Adrenal gland (tissue), 12 donors: ENCODE measurements around the gene PLAU. TPM values are rescaled to one million over a fixed set of nuclear protein-coding genes. Genes with fewer than 3 reads are reported as not detected.

Source experiments
- DNase-seq, 7 donors: peaks; one replicate each; pipeline ENCODE4 v3.0.0-alpha.2; 2019 to 2020
- H3K27ac ChIP-seq, 5 donors: fragments of 200-600 bp; sonication (generic) in 4 of 5; 1 replicate in 3 of 5; 2 replicates in 2 of 5; pipeline versions ENCODE4 v1.5.1 to v1.8.0; 2016 to 2020; ENCODE audit warnings: mild to moderate bottlenecking in 1 of 5
- H3K27me3 ChIP-seq: fragments of 200-600 bp; 2 replicates; pipeline ENCODE4 v1.8.0; 2021
- H3K36me3 ChIP-seq, 2 donors: fragments of 200-600 bp; replicated peaks in 1 of 2; 1 replicate in 1 of 2; 2 replicates in 1 of 2; pipeline versions ENCODE4 v1.5.1 to v1.8.0; 2018 to 2022
- H3K4me1 ChIP-seq, 2 donors: fragments of 200-600 bp; replicated peaks in 1 of 2; 1 replicate in 1 of 2; 2 replicates in 1 of 2; pipeline versions ENCODE4 v1.5.1 to v1.8.0; 2018 to 2021
- H3K4me3 ChIP-seq, 4 donors: fragments of 200-600 bp; sonication (generic) in 3 of 4; one replicate each; pipeline ENCODE4 v1.5.1; 2016 to 2018
- H3K9me3 ChIP-seq, 3 donors: fragments of 200-600 bp; sonication (generic) in 1 of 3; replicated peaks in 1 of 3; 1 replicate in 2 of 3; 2 replicates in 1 of 3; pipeline versions ENCODE4 v1.5.1 to v1.8.0; 2016 to 2021
- POLR2A ChIP-seq, 2 donors: fragments of 450-650 bp; IDR thresholded peaks; one replicate each; pipeline ENCODE4 v1.6.1; 2017; ENCODE audit warnings: antibody characterized with exemption in 2 of 2, mild to moderate bottlenecking in 2 of 2, moderate library complexity in 1 of 2
- WGBS, 4 donors: extraction: QIAGEN DNeasy Blood & Tissue Kit in 2 of 4; methylation state at CpG; one replicate each; pipeline versions ENCODE4 v1.1.5 to v1.1.7; 2013 to 2017; 5-methylcytosine and 5-hydroxymethylcytosine counted together
- intact Hi-C, 2 donors: fragments of 100-400 bp; cut with DNase I; formaldehyde crosslinking; loops; one replicate each; pipeline versions ENCODE4 v1.14.1 to v1.15.0; 2022 to 2023
- polyA plus RNA-seq, 3 donors: library from polyadenylated mRNA; stranded (reverse); fragments of 200-250 nt in 2 of 3; fragments of 350-450 nt in 1 of 3; fragmentation: Illumina TruSeq in 1 of 3; extraction: RNeasy Lipid Tissue Mini Kit (QIAGEN cat#74804) in 1 of 3; gene quantifications; one replicate each; pipeline ENCODE4 v1.2.3, GENCODE V29; 2013 to 2014
- total RNA-seq, 9 donors: library from RNA; depleted of rRNA in 4 of 9; stranded (reverse); fragments of >200 nt in 4 of 9; fragments of 120-200 nt in 1 of 9; fragmentation: NEBNext Ultra II Directional in 1 of 9; extraction: Animal tissue kit (Norgen Biotek cat#: 25700) in 1 of 9; gene quantifications; one replicate each; pipeline versions ENCODE4 v1.1.0 to v1.2.4, GENCODE V29; 2013 to 2023
- TF ChIP-seq, protein P1 (sequence below), 6 experiments: fragments of 450-650 bp in 4 of 6; fragments of 200-600 bp in 2 of 6; sonication (generic) in 1 of 6; IDR thresholded peaks; 1 replicate in 5 of 6; 2 replicates in 1 of 6; pipeline versions ENCODE4 v1.5.1 to v1.8.0; 2016 to 2021; ENCODE audit warnings: antibody characterized with exemption in 6 of 6, mild to moderate bottlenecking in 2 of 6, moderate library complexity in 1 of 6
- donor health status: healthy with polysubstance abuse.
- donor health status: Bipolar disorder and iron deficiency.
- donor health status: DM: yes; HTN: yes; CAD: no.
- donor health status: DM: no; HTN: no; CAD: no.
- donor health status: DM: no; HTN: no; CAD: no.
- donor health status: DM: yes; HTN: yes; CAD: no.

PLAU gene
- total and polyA plus RNA-seq, 12 donors: 0.94 to 19.4 (median 6.9) TPM

DNA sequence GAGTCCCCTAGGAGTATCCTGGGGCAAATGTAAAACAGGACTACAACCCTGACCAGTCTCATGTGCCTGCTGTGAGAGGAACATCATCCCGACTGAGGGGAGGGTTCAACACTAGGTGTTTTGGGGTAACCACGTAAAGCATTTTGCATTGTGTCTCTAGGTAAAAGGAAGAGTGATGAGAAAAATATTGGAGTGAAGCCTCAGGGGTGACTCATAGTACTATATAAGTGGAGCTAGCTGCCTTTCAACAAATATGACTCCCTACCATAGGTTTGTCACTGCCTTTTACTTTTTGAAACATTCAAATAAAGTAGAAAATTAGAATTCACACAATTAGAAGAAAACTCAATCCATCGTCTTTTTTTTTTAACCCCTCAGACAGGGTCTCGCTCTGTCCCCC, 34.0 kb upstream of the PLAU start:
- Histone ChIP-seq H3K4me3 (no peak overlapping the region), H3K27ac (no peak overlapping the region), H3K9me3 (no peaks in the 10 kb centered on the region), H3K4me1 (peaks cover 0 to 15% of the 10 kb centered on the region in 2 donors), H3K27me3 (no peaks in the 10 kb centered on the region), H3K36me3 (no peaks in the 10 kb centered on the region)
- DNase-seq: no peak
- intact Hi-C loops: loop anchor here in 1 of 2 donors (10.0 kb wide), 1 partner anchor 62 kb away; the partner anchor contains the start of gene NDST2
- 70 to 86% (median 83%) methylated on average over 4 of the region's 4 CpGs for WGBS, 4 donors
- no peak for TF ChIP-seq POLR2A (IDR thresholded peaks at IDR 0.05)
- TF ChIP-seq, protein P1, sequence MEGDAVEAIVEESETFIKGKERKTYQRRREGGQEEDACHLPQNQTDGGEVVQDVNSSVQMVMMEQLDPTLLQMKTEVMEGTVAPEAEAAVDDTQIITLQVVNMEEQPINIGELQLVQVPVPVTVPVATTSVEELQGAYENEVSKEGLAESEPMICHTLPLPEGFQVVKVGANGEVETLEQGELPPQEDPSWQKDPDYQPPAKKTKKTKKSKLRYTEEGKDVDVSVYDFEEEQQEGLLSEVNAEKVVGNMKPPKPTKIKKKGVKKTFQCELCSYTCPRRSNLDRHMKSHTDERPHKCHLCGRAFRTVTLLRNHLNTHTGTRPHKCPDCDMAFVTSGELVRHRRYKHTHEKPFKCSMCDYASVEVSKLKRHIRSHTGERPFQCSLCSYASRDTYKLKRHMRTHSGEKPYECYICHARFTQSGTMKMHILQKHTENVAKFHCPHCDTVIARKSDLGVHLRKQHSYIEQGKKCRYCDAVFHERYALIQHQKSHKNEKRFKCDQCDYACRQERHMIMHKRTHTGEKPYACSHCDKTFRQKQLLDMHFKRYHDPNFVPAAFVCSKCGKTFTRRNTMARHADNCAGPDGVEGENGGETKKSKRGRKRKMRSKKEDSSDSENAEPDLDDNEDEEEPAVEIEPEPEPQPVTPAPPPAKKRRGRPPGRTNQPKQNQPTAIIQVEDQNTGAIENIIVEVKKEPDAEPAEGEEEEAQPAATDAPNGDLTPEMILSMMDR (IDR thresholded peaks at IDR 0.05): no peak

DNA sequence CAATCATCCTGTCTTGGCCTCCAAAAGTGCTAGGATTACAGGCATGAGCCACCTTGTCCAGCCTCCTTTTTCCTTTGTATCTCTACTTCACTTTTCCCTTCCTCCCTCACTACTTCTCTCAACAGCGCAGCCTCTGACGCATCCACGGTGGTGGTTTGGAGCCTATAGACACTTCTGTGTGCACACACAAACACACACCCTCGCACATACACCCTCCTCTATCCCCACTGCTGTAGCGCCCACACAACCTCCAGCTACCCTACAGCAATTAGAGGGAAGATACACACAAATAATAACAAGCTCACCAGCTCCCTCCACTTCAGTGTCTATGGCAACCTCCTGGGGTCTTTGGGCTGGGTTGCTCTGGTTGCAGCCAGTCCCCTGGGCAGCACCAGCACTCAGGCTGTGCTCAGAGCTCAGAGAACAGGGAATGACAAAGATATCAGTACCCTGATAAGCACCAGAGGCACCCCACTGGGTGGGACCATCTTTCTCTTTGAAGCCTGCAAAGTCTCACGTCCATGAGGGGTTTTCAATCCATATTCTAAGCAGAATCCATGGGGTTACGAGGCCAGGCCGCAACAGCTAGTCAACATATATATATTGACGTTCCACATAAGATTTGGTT, 33.3 kb upstream of the PLAU start:
- H3K4me3 ChIP-seq: no peak overlapping the region
- TF ChIP-seq, protein P1 (IDR thresholded peaks at IDR 0.05): no peak
- no peak for TF ChIP-seq POLR2A (IDR thresholded peaks at IDR 0.05)
- H3K27ac ChIP-seq: no peak overlapping the region
- intact Hi-C loops: loop anchor here in 1 of 2 donors (2.0 to 10.0 kb wide), 2 partner anchors 29 to 63 kb away; partner anchors contain the start of gene NDST2
- no peaks in the 10 kb centered on the region for H3K9me3 ChIP-seq
- no peaks in the 10 kb centered on the region for H3K36me3 ChIP-seq
- no peak for DNase-seq
- H3K4me1 ChIP-seq: peaks cover 0 to 10% of the 10 kb centered on the region in 2 donors
- WGBS, 4 donors: 86 to 96% (median 89%) methylated on average over 9 of the region's 9 CpGs
- no peaks in the 10 kb centered on the region for H3K27me3 ChIP-seq

DNA sequence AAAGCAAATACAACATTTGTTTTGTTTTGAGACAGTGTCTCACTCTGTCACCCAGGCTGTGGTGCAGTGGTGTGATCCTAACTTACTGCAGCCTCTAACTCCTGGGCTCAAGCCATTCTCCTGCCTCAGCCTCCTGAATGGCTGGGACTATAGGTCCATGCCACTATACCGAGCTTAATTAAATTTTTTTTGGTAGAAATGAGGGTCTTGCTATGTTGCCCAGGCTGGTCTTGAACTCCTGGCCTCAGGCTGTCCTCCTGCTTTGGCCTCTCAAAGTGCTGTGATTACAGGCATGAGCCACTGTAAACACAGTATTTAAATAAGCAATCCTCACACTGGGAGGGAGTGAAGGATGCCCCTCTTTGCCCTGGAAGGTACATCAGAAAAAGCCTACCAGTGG, 32.6 kb upstream of the PLAU start:
- 64 to 88% (median 82%) methylated on average over 1 of the region's 1 CpG for WGBS, 4 donors

More for the DNA sequence above, 32.6 kb upstream of the PLAU start:
- TF ChIP-seq POLR2A (IDR thresholded peaks at IDR 0.05): no peak
- TF ChIP-seq, protein P1 (IDR thresholded peaks at IDR 0.05): no peak
- intact Hi-C loops: loop anchor here in 1 of 2 donors (2.0 to 10.0 kb wide), 2 partner anchors 30 to 64 kb away; partner anchors contain the start of gene NDST2
- no peak for DNase-seq
- Histone ChIP-seq H3K27ac (no peak overlapping the region), H3K4me3 (no peak overlapping the region), H3K9me3 (no peaks in the 10 kb centered on the region), H3K36me3 (no peaks in the 10 kb centered on the region), H3K27me3 (no peaks in the 10 kb centered on the region), H3K4me1 (peaks cover 0 to 4% of the 10 kb centered on the region in 2 donors)
